Naive thymus-derived CD8-positive, alpha-beta T cell (primary cell): ENCODE results near the gene SEC11A. TPM values are rescaled to one million over a fixed set of nuclear protein-coding genes. Genes with fewer than 3 reads are reported as not detected.
"Not testable (repeated sequence)": the region's sequence is repeated elsewhere in the genome, so short reads cannot be mapped to it uniquely, and the experiment has no call there.

Source experiments
- ATAC-seq, 2 donors: fragments of 150-1000 bp; cut with Tn5 transposase in 1 of 2; sonication (Bioruptor Pico), chemical (Tn5 transposase) in 1 of 2; 1 replicate in 1 of 2; 2 replicates in 1 of 2; pipeline ENCODE4 v1.10.0; 2021; ENCODE audit warnings: mild to moderate bottlenecking in 2 of 2, moderate library complexity in 2 of 2
- POLR2A ChIA-PET: fragments of 350-600 bp; sonication (Branson Sonifier 250); formaldehyde crosslinking; loops from one replicate; lab custom pipeline; 2021; ENCODE audit warnings: antibody characterized with exemption; lab: Charles Lee
- DNase-seq, 10 donors: peaks; one replicate each; pipeline versions ENCODE4 v3.0.0 to v3.0.0-alpha.2; 2020 to 2022
- H3K27ac Mint-ChIP-seq, 10 donors: one replicate each; pipeline ENCODE4 v1.8.0; 2020 to 2022; ENCODE audit warnings: mild to moderate bottlenecking in 10 of 10, mixed read lengths in 10 of 10, moderate library complexity in 4 of 10, inconsistent platforms in 1 of 10
- H3K27me3 Mint-ChIP-seq, 5 donors: one replicate each; pipeline ENCODE4 v1.8.0; 2021 to 2022; ENCODE audit warnings: mixed read lengths in 5 of 5
- H3K36me3 Mint-ChIP-seq, 3 donors: one replicate each; pipeline ENCODE4 v1.8.0; 2020 to 2022; ENCODE audit warnings: mixed read lengths in 3 of 3, mild to moderate bottlenecking in 2 of 3, inconsistent platforms in 1 of 3
- H3K4me1 Mint-ChIP-seq, 4 donors: one replicate each; pipeline ENCODE4 v1.8.0; 2021 to 2022; ENCODE audit warnings: mixed read lengths in 4 of 4
- H3K4me3 Mint-ChIP-seq, 10 donors: one replicate each; pipeline ENCODE4 v1.8.0; 2020 to 2022; ENCODE audit warnings: mild to moderate bottlenecking in 10 of 10, mixed read lengths in 10 of 10, moderate library complexity in 6 of 10, inconsistent platforms in 1 of 10
- H3K9me3 Mint-ChIP-seq, 9 donors: one replicate each; pipeline ENCODE4 v1.8.0; 2020 to 2022; ENCODE audit warnings: mixed read lengths in 9 of 9, mild to moderate bottlenecking in 3 of 9, inconsistent platforms in 1 of 9, moderate library complexity in 1 of 9
- polyA plus RNA-seq, 3 donors: library from polyadenylated mRNA; unstranded; fragments of 300-500 nt; fragmentation: Illumina TruSeq; gene quantifications; one replicate each; pipeline ENCODE4 v1.2.3, GENCODE V29; 2021
- total RNA-seq, 8 experiments: library from RNA in 2 of 8; stranded (reverse) in 2 of 8; gene quantifications; one replicate each; pipeline ENCODE4 v1.2.3 and lab custom pipeline; 2021 to 2026

SEC11A gene
- total and polyA plus RNA-seq, 5 experiments from 2014 or later = 68.3 to 128 (median 103) TPM

DNA sequence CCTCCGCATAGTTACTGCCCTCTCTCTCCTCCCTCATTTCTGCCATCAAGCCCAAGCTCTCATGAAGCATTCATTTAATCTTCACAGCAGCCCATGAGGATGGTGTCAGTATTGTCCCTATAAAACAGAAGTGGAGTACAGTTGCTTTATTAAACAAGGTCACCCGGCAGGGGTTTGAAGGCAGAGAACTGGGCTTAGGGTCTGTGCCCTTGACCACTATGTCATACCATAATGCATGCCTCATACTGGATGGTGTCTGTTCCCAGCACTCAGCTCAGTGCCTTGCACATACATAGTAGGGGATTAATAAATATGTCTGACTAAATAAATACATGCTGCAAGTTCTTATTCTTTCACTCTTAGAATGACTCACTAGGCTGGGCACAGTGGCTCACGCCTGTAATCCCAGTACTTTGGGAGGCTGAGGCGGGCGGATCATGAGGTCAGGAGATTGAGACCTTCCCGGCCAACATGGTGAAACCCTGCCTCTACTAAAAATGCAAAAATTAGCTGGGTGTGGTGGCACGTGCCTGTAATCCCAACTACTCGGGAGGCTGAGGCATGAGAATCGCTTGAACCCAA, 19.6 kb upstream of the SEC11A start:
- ATAC-seq, H3K27me3 Mint-ChIP-seq, DNase-seq, H3K9me3 Mint-ChIP-seq, H3K36me3 Mint-ChIP-seq: not testable (repeated sequence)
- Mint-ChIP-seq H3K4me1 (peaks cover 24 to 55% (median 46%) of the 10 kb centered on the region in 4 donors), H3K27ac (peak overlapping the region; percentile 84 to 97 (median 93)), H3K4me3 (peak overlapping the region; percentile 75 to 91 (median 84))
- POLR2A ChIA-PET = interaction anchor here (0.5 to 9.1 kb wide), 15 partner anchors 8 to 245 kb away, joined by 3 to 375 read pairs (median 5); partner anchors contain the start of genes PDE8A, SEC11A, WDR73 and ZNF592

DNA sequence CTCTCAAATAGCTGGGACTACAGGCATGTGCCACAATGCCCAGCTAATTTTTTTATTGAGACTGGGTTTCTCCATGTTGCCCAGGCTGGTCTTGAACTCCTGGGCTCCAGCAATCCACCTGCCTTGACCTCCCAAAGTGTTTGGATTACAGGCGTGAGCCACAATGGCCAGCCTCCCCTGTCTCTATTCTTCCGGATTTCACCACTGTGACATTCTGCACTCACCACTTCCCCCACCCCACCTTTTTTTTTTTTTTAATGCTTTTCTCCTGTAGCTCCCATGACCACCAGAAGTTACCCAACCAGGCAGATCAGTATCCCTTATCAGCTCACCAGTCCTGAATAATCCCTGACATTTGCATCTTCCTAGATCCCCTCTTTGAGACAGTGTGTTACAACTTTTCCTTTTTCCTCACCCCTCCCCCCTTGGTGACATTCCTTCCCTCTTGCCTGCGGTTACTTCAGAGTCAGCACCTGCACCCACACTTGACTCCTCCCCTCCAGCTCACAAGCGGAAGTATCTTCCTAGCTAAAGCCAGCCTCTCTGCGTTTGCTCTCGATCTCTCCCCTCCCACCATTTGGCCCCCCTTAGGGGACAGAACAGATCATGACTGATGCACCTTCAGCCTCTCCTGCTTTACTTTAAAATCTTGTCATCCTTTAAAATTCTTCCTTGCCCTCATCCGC, 19.0 kb upstream of the SEC11A start:
- no peaks in the 10 kb centered on the region for H3K9me3 Mint-ChIP-seq

DNA sequence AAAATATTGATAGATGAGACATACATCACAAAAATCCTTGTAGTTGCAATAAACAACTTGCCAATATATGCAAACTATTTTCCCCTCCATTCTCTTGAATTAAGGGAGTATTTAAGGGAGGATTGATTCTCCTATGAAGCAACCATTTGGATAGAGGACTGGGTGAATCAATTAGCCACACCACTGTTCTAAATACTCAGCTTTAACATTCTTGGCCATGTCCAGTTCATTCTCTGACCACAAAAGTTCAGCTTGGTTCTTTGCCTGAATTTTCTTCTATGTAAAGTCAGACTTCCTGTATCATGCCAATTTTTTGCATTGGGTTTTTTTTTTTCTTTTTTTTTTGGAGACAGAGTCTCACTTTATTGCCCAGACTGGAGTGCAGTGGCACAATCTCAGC, 15.8 kb upstream of the SEC11A start:
- POLR2A ChIA-PET = interaction anchor here (8.4 to 9.1 kb wide), 2 partner anchors 12 to 16 kb away, joined by 159 to 375 read pairs; partner anchors contain the start of genes SEC11A and ZNF592
- no peak overlapping the region for H3K27ac Mint-ChIP-seq
- DNase-seq (no peak), ATAC-seq (no peak)
- H3K4me1 Mint-ChIP-seq = peaks cover 22 to 65% (median 49%) of the 10 kb centered on the region in 4 donors
- no peak overlapping the region for H3K4me3 Mint-ChIP-seq
- no peaks in the 10 kb centered on the region for H3K36me3 Mint-ChIP-seq
- no peaks in the 10 kb centered on the region for H3K9me3 Mint-ChIP-seq
- H3K27me3 Mint-ChIP-seq = no peaks in the 10 kb centered on the region

More for the DNA sequence above, 19.0 kb upstream of the SEC11A start:
- Mint-ChIP-seq H3K27ac (peak overlapping the region; percentile 84 to 97 (median 93)), H3K4me1 (peaks cover 24 to 52% (median 45%) of the 10 kb centered on the region in 4 donors), H3K4me3 (peak overlapping the region; percentile 75 to 91 (median 84)), H3K27me3 (no peaks in the 10 kb centered on the region), H3K36me3 (no peaks in the 10 kb centered on the region)
- peak; percentile 88 to 89 for ATAC-seq
- POLR2A ChIA-PET = interaction anchor here (0.5 to 9.1 kb wide), 14 partner anchors 8 to 246 kb away, joined by 3 to 375 read pairs (median 6); partner anchors contain the start of genes PDE8A, SEC11A, WDR73 and ZNF592
- peak; percentile 29 to 86 (median 68) for DNase-seq

DNA sequence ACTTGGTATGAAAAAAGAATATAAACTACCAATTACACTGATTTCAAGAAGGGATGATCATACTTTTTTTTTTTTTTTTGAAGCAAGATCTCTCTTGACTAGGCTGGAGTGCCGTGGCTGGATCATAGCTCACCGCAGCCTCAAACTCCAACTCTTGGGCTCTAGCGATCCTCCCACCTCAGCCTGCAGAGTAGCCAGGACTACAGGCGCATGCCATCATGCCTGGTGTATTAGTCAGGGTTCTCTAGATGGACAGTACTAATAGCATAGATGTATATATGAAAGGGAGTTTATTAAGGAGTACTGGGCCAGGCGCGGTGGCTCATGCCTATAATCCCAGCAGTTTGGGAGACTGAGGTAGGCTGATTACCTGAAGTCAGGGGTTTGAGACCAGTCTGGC, 11.5 kb upstream of the SEC11A start:
- ATAC-seq = no peak
- H3K9me3 Mint-ChIP-seq = no peaks in the 10 kb centered on the region
- DNase-seq = no peak
- H3K27me3 Mint-ChIP-seq = no peaks in the 10 kb centered on the region
- H3K4me3 Mint-ChIP-seq = no peak overlapping the region
- peak overlapping the region in 8 of 10 donors; percentile 8 to 79 (median 56) for H3K27ac Mint-ChIP-seq
- no peaks in the 10 kb centered on the region for H3K36me3 Mint-ChIP-seq
- peaks cover 13 to 60% (median 36%) of the 10 kb centered on the region in 4 donors for H3K4me1 Mint-ChIP-seq
- POLR2A ChIA-PET = interaction anchor here (1.2 to 15.6 kb wide), 3 partner anchors 9 to 20 kb away, joined by 5 to 434 read pairs (median 92); partner anchors contain the start of genes SEC11A and ZNF592

DNA sequence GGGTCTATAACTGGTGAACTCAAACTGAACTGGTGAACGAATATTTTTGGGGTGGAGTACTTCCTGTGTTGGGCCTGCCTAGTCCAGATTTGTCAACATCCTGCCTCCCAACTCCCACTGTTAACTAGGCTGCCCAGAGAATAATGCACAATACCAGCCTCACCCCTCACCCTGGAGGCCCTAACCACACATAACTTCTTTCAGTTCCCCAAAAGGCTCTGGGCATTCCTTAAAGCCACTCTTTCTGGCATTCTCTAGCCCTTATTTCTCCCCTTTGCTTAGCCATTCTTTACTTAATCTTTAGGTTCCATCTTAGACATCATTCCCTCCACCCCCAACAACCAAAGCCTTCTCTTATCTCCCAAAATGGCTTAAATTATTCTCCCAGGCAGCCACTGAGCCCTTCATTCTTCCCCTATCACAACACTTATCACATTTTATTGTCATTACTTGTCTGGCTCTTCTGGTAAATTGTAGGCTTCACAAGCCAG, 9.1 kb upstream of the SEC11A start:
- Mint-ChIP-seq H3K27ac (peak overlapping the region; percentile 81 to 96 (median 93)), H3K9me3 (no peaks in the 10 kb centered on the region), H3K27me3 (no peaks in the 10 kb centered on the region), H3K4me1 (peaks cover 27 to 73% (median 51%) of the 10 kb centered on the region in 4 donors), H3K36me3 (no peaks in the 10 kb centered on the region), H3K4me3 (peak overlapping the region; percentile 62 to 84 (median 72))
- ATAC-seq (peak; percentile 62 to 65), DNase-seq (peak in 2 of 10 donors; percentile 35 to 39)
- POLR2A ChIA-PET = interaction anchor here (0.6 to 15.6 kb wide), 8 partner anchors 9 to 94 kb away, joined by 3 to 434 read pairs (median 8); partner anchors contain the start of genes SEC11A, WDR73 and ZNF592

DNA sequence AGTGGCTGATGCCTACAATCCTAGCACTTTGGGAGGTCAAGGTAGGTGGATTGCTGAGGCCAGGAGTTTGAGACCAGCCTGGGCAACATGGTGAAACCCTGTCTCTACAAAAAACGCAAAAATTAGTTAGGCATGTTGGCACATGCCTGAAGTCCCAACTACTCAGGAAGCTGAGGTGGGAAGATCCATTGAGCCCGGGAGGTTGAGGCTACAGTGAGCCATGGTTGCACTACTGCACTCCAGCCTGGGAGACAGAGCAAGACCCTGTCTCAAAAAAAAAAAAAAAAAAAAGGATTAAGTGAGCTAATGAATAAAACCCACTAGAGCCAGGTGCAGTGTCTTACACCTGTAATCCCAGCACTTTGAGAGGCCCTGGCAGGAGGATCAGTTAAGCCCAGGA, 6.7 kb upstream of the SEC11A start:
- no peaks in the 10 kb centered on the region for H3K9me3 Mint-ChIP-seq
- peaks cover 27 to 76% (median 53%) of the 10 kb centered on the region in 4 donors for H3K4me1 Mint-ChIP-seq
- ATAC-seq (no peak), DNase-seq (no peak)
- no peaks in the 10 kb centered on the region for H3K27me3 Mint-ChIP-seq
- no peaks in the 10 kb centered on the region for H3K36me3 Mint-ChIP-seq
- H3K27ac Mint-ChIP-seq = peak overlapping the region in 9 of 10 donors; percentile 52 to 98 (median 85)
- peak overlapping the region in 1 of 10 donors; percentile 64 for H3K4me3 Mint-ChIP-seq
- POLR2A ChIA-PET = interaction anchor here (0.8 to 15.6 kb wide), 4 partner anchors 11 to 93 kb away, joined by 5 to 434 read pairs (median 198); partner anchors contain the start of genes WDR73 and ZNF592

DNA sequence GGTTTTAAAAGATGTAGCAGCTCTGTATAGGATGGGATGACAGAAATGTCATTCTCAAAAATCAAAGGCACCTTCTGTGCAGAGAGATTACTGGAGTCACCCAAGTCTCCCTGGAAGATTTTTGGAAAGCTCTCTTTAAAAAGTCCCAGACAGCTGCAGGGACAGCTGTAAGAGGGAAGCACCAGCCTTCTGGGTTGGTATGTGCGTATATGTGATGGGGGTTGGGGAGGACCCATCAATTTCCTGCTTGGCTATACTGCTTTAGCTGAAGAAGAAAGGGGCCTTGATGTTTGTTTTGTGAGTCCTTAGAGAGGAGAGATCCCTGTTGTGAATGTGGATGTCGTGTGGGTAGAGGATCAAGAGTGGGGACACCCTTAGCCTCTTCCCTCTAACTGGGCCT, 5.4 kb upstream of the SEC11A start:
- Mint-ChIP-seq H3K36me3 (peaks cover 0 to 4% (median 0%) of the 10 kb centered on the region in 3 donors), H3K27me3 (no peaks in the 10 kb centered on the region), H3K4me1 (peaks cover 25 to 79% (median 56%) of the 10 kb centered on the region in 4 donors), H3K4me3 (peak overlapping the region in 9 of 10 donors; percentile 40 to 80 (median 64)), H3K9me3 (no peaks in the 10 kb centered on the region), H3K27ac (peak overlapping the region; percentile 79 to 98 (median 94))
- DNase-seq = peak in 6 of 10 donors; percentile 22 to 61 (median 30)
- POLR2A ChIA-PET = interaction anchor here (0.5 to 15.6 kb wide), 7 partner anchors 10 to 88 kb away, joined by 3 to 434 read pairs (median 6); partner anchors contain the start of genes WDR73 and ZNF592
- ATAC-seq = peak; percentile 58 to 76

DNA sequence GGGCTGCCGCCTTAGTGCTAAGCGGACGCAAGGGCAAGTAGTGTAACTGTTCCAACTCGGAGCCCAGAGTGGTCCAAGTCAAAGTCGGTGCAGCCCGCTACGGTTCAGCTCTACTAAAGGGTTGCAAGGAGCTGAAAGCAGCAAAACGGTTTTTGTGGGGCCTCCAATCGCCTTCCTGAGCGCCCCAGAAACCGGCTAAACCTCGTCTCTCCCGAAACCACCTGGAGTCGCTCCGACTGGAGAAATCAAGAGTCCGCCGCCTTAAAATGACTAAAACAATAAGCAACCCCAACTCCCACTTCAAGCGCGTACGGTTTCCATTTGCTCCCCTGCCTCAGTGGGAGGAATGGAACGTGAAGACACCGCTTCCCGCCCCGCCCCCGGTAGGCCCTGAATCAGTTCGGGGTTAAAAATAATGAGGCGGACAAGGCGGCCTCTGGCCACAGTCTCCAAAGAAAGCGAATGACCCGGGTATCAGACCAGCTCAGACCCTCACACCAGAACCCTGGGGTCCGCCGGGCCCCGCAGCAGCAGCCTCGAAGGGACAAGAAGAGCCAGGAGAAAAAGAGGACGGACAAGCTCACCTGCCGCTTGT, 401 bp downstream of the SEC11A start:
- peak overlapping the region; percentile 91 to 100 (median 94) for H3K4me3 Mint-ChIP-seq
- peaks cover 14 to 68% (median 46%) of the 10 kb centered on the region in 4 donors for H3K4me1 Mint-ChIP-seq
- peak in 1 of 2 donors; percentile 9 for ATAC-seq
- H3K27me3 Mint-ChIP-seq = no peaks in the 10 kb centered on the region
- peaks cover 2 to 18% (median 5%) of the 10 kb centered on the region in 3 donors for H3K36me3 Mint-ChIP-seq
- DNase-seq = peak in 4 of 10 donors; percentile 4 to 19 (median 6)
- POLR2A ChIA-PET = interaction anchor here (0.6 to 15.6 kb wide), 16 partner anchors 9 to 983 kb away, joined by 3 to 434 read pairs (median 6); partner anchors contain the start of genes NMB, WDR73, ZNF592 and ZSCAN2
- peak overlapping the region; percentile 94 to 100 (median 97) for H3K27ac Mint-ChIP-seq
- no peaks in the 10 kb centered on the region for H3K9me3 Mint-ChIP-seq

DNA sequence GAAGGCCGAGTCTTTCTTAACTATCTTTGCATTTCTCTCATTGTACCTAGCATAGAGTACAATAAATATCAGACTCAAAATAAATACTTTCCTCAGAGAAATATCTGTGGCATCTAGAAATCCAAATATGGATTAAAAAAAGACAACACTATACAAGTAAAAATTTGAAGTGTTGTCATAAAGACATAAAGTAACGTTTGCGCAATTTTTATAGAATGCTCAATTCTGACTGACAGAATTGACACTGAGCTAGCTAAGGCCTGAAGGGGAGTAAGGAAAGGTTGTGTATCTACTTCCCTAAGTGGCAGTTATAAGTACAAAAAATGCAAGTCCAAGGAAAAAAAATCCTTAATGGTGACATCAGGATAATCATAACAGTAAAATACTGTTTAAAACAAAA, 1.1 kb downstream of the SEC11A start:
- H3K36me3 Mint-ChIP-seq = peaks cover 2 to 22% (median 5%) of the 10 kb centered on the region in 3 donors
- H3K27me3 Mint-ChIP-seq = no peaks in the 10 kb centered on the region

DNA sequence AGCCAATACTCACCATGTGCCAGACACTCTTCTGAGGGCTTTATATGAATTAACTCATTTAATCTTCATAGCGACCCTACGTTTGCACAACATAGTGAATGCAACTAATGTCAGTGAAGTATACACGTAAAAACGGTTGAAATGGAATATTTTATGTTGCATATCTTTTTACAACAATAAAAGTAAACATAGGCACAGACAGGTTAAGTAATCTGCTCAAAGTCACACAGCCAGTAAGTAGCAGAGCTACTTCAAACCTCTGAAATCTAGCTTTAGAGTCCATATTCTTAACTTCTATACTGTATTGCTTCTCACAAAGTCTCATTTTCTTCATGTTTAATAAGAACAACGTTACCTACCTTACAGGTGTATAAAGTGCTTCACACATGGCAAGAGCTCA, 1.6 kb downstream of the SEC11A start:
- no peak for DNase-seq
- POLR2A ChIA-PET = interaction anchor here (0.5 to 15.6 kb wide), 11 partner anchors 12 to 998 kb away, joined by 3 to 434 read pairs (median 4); partner anchors contain the start of genes NMB, WDR73 and ZNF592
- Mint-ChIP-seq H3K4me3 (peak overlapping the region; percentile 91 to 100 (median 94)), H3K4me1 (peaks cover 14 to 60% (median 45%) of the 10 kb centered on the region in 4 donors), H3K36me3 (peaks cover 2 to 25% (median 5%) of the 10 kb centered on the region in 3 donors), H3K27ac (peak overlapping the region in 5 of 10 donors; percentile 1 to 100 (median 68)), H3K9me3 (no peaks in the 10 kb centered on the region), H3K27me3 (no peaks in the 10 kb centered on the region)
- no peak for ATAC-seq

More for the DNA sequence above, 1.1 kb downstream of the SEC11A start:
- Mint-ChIP-seq H3K4me3 (peak overlapping the region; percentile 91 to 100 (median 94)), H3K27ac (peak overlapping the region; percentile 94 to 100 (median 97)), H3K4me1 (peaks cover 14 to 63% (median 46%) of the 10 kb centered on the region in 4 donors), H3K9me3 (no peaks in the 10 kb centered on the region)
- no peak for DNase-seq
- POLR2A ChIA-PET = interaction anchor here (0.7 to 15.6 kb wide), 7 partner anchors 11 to 143 kb away, joined by 3 to 434 read pairs (median 71); partner anchors contain the start of genes NMB, WDR73 and ZNF592
- ATAC-seq = no peak

DNA sequence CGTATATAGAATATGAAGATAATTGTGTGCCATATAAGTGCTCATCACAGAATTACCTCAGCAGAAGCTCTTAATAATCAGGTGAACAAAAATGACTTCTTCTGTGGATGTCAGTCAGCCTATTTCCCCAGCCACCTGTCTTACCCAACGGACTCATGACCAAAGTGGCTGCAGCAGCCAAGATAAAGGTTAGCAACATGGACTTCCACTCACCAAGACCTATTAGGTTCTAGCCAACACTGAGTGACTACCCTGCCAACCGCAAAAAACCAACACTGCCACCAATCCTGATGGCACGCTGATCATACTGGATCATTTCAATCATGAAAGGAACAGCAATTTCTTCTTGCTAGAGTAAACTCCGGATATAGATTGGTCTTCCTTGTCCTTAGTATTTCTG, 12.1 kb downstream of the SEC11A start:
- ATAC-seq = no peak
- Mint-ChIP-seq H3K27me3 (no peaks in the 10 kb centered on the region), H3K4me3 (no peak overlapping the region), H3K9me3 (no peaks in the 10 kb centered on the region), H3K36me3 (peaks cover 0 to 35% (median 0%) of the 10 kb centered on the region in 3 donors), H3K4me1 (peaks cover 24 to 73% (median 70%) of the 10 kb centered on the region in 4 donors), H3K27ac (peak overlapping the region in 5 of 10 donors; percentile 19 to 76 (median 30))
- POLR2A ChIA-PET = interaction anchor here (1.1 kb wide), 1 partner anchor 12 kb away, joined by 4 read pairs; the partner anchor contains the start of gene SEC11A
- DNase-seq = no peak
